Mesendoderm (in vitro differentiated cells): ENCODE data around the gene PRR5L.

ENCODE experiments used
- DNase-seq: peaks from one replicate; pipeline ENCODE4 v3.0.0; 2013
- H2AK5ac ChIP-seq: 2 replicates; pipeline ENCODE4 v1.6.1; 2013; ENCODE audit warnings: low read length, inconsistent platforms
- H2BK120ac ChIP-seq: 2 replicates; pipeline ENCODE4 v1.6.1; 2013; ENCODE audit warnings: low read depth, mild to moderate bottlenecking, low read length, moderate library complexity, mixed read lengths
- H2BK15ac ChIP-seq: replicated peaks from 2 replicates; pipeline ENCODE4 v1.6.1; 2013; ENCODE audit warnings: low read depth, mild to moderate bottlenecking, moderate library complexity
- H2BK5ac ChIP-seq: 2 replicates; pipeline ENCODE4 v1.6.1; 2013; ENCODE audit warnings: low read length, inconsistent platforms
- H3K18ac ChIP-seq: 2 replicates; pipeline ENCODE4 v1.6.1; 2013; ENCODE audit warnings: mild to moderate bottlenecking, low read length, mixed read lengths
- H3K23ac ChIP-seq: one replicate; pipeline ENCODE4 v1.6.1; 2013; ENCODE audit warnings: low read length
- H3K27ac ChIP-seq: 2 replicates; pipeline ENCODE4 v1.5.1; 2013; ENCODE audit warnings: low read depth, mild to moderate bottlenecking, inconsistent platforms, low read length, moderate library complexity
- H3K27me3 ChIP-seq: 2 replicates; pipeline ENCODE4 v1.6.1; 2013; ENCODE audit warnings: low read length, control low read depth, mild to moderate bottlenecking, inconsistent platforms; ENCODE audit not compliant: insufficient read depth, poor library complexity
- H3K36me3 ChIP-seq: 2 replicates; pipeline ENCODE4 v1.6.1; 2013; ENCODE audit warnings: low read length, inconsistent platforms; ENCODE audit not compliant: control insufficient read depth, insufficient read depth
- H3K4ac ChIP-seq: one replicate; pipeline ENCODE4 v1.6.1; 2013; ENCODE audit warnings: low read depth, mild to moderate bottlenecking, low read length, moderate library complexity
- H3K4me1 ChIP-seq: 2 replicates; pipeline ENCODE4 v1.6.1; 2013; ENCODE audit warnings: low read depth, low read length, inconsistent platforms; ENCODE audit not compliant: control insufficient read depth
- H3K4me2 ChIP-seq: 2 replicates; pipeline ENCODE4 v1.6.1; 2013; ENCODE audit warnings: low read length
- H3K4me3 ChIP-seq: 2 replicates; pipeline ENCODE4 v1.5.1; 2013; ENCODE audit warnings: mild to moderate bottlenecking, low read length
- H3K56ac ChIP-seq: one replicate; pipeline ENCODE4 v1.6.1; 2013; ENCODE audit warnings: low read length
- H3K79me1 ChIP-seq: 2 replicates; pipeline ENCODE4 v1.6.1; 2013; ENCODE audit warnings: low read length, inconsistent platforms
- H3K79me2 ChIP-seq: 2 replicates; pipeline ENCODE4 v1.6.1; 2013; ENCODE audit warnings: mild to moderate bottlenecking, low read length; ENCODE audit not compliant: control insufficient read depth, insufficient read depth
- H3K9ac ChIP-seq: 2 replicates; pipeline ENCODE4 v1.6.1; 2013; ENCODE audit warnings: low read length, inconsistent platforms
- H4K5ac ChIP-seq: one replicate; pipeline ENCODE4 v1.6.1; 2013; ENCODE audit warnings: low read length
- H4K8ac ChIP-seq: one replicate; pipeline ENCODE4 v1.6.1; 2013; ENCODE audit warnings: low read depth, mild to moderate bottlenecking, control low read depth, low read length, moderate library complexity
- WGBS: extraction: QIAGEN DNeasy Blood & Tissue Kit; methylation state at CpG from one replicate; pipeline ENCODE4 v1.1.7; 2013; ENCODE audit warnings: low lambda C conversion rate, missing lambda C conversion rate; ENCODE audit not compliant: insufficient coverage; ENCODE audit errors: extremely low coverage; 5-methylcytosine and 5-hydroxymethylcytosine counted together

PRR5L gene

DNA sequence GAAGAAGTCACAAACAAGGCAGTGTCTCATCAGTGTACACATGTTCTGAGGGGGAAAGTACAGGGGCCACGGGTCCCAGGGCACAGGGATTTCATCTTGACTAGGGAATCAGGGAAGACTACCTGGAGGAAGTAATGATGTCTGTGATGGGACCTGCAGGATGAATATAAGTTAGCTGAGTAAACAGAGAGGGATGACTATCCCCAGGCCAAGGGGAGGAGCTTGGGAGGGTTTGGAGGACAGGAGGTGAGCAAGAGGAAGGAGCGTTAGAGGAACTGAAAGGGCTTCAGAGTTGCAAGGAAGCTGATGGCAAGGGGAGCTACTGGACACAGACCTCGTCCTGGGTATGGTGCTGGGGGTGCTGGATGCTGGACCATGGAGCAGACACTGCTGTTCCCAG lies 157.6 kb downstream of the PRR5L start:
- Histone ChIP-seq H3K23ac (no peak overlapping the region), H3K56ac (no peak overlapping the region), H2BK5ac (no peak overlapping the region), H4K5ac (no peak overlapping the region), H2BK15ac (no peak overlapping the region), H3K18ac (no peak overlapping the region), H3K27ac (no peak overlapping the region), H3K4ac (no peak overlapping the region), H3K4me1 (no peaks in the 10 kb centered on the region), H3K4me2 (no peak overlapping the region), H3K36me3 (no peaks in the 10 kb centered on the region), H4K8ac (no peak overlapping the region), H2BK120ac (no peak overlapping the region), H3K79me2 (no peaks in the 10 kb centered on the region), H2AK5ac (no peak overlapping the region), H3K79me1 (no peaks in the 10 kb centered on the region), H3K9ac (no peak overlapping the region), H3K4me3 (no peak overlapping the region), H3K27me3 (no peaks in the 10 kb centered on the region)
- DNase-seq, result no peak
- WGBS, result no CpG with 5 or more reads among the region's 3 CpGs

DNA sequence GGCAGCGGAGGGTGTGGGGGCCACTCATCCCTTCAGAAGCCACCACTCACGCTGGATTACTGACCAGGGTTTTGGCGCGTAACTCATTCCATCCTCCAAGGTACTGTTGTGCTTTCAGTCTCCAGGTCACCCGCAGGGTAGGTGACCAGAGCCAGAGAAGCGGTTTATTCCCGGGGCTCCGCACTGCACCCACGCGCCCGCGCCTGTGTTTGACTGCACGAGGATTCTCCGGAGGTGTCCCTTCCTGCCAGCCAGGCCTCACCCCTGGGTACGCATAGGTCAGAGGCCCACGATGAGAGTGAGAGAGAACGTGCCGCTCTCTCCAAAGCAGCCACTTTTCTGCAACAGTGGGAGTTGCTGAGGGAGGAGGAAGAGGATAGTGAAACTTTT lies 158.5 kb downstream of the PRR5L start:
- Histone ChIP-seq H3K79me1 (no peaks in the 10 kb centered on the region), H2BK120ac (no peak overlapping the region), H2BK15ac (no peak overlapping the region), H3K36me3 (no peaks in the 10 kb centered on the region), H3K4me1 (no peaks in the 10 kb centered on the region), H3K27me3 (no peaks in the 10 kb centered on the region), H3K23ac (no peak overlapping the region), H4K8ac (no peak overlapping the region), H3K27ac (no peak overlapping the region), H3K4ac (no peak overlapping the region), H4K5ac (no peak overlapping the region), H3K4me2 (no peak overlapping the region), H3K9ac (no peak overlapping the region), H3K18ac (no peak overlapping the region), H3K4me3 (no peak overlapping the region), H2AK5ac (no peak overlapping the region), H2BK5ac (no peak overlapping the region), H3K79me2 (no peaks in the 10 kb centered on the region), H3K56ac (peak overlapping the region; percentile 53)
- WGBS, result no CpG with 5 or more reads among the region's 18 CpGs
- no peak for DNase-seq

DNA sequence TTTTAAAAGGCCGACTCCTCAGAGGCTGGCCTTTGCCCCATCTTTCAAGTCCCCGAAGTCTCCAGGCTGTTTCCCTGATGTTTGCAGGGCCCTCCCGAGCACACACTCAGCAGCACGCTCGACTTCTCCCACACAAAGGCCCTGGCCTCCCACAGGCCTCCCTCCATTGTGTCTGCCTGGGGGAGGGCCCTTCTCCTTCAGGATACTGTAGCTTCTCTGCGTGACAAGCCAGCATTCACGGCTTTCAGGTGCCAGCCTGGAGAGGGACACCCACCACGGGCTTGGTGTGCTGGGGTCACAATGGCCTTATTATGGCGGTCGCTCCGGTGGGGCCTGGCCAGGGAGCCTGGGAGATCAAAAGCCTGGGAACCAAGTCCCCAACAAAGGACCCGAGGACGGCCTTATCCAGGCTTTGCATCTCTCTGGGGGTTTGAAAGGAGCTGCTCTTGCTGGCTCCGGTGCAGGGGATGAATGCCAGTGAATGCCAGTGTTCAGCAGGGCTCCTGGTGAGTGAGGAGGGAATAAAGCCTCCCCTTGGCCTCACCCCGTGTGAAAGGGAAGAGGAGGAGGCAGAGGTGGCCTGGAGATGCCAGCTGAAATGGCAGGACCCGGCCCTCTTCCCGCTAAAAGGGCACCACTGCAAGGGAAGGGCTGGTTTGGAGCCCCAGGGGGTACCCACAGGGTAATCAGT lies 159.0 kb downstream of the PRR5L start:
- H4K5ac ChIP-seq, result no peak overlapping the region
- peak overlapping the region; percentile 53 for H3K56ac ChIP-seq
- no peak overlapping the region for H3K9ac ChIP-seq
- no peaks in the 10 kb centered on the region for H3K79me2 ChIP-seq
- no CpG with 5 or more reads among the region's 17 CpGs for WGBS
- no peak overlapping the region for H3K4me2 ChIP-seq
- H2BK5ac ChIP-seq, result no peak overlapping the region
- H2AK5ac ChIP-seq, result no peak overlapping the region
- peak overlapping the region; percentile 9 for H3K27ac ChIP-seq
- no peaks in the 10 kb centered on the region for H3K4me1 ChIP-seq
- H3K4ac ChIP-seq, result no peak overlapping the region
- no peaks in the 10 kb centered on the region for H3K27me3 ChIP-seq
- no peak overlapping the region for H3K4me3 ChIP-seq
- DNase-seq, result no peak
- no peak overlapping the region for H2BK15ac ChIP-seq
- H4K8ac ChIP-seq, result no peak overlapping the region
- peak overlapping the region; percentile 8 for H3K18ac ChIP-seq
- no peak overlapping the region for H3K23ac ChIP-seq
- H2BK120ac ChIP-seq, result no peak overlapping the region
- H3K36me3 ChIP-seq, result no peaks in the 10 kb centered on the region
- no peaks in the 10 kb centered on the region for H3K79me1 ChIP-seq

GRCh38 chr11:36455658-36456111 lies 159.6 kb downstream of the PRR5L start:
- Histone ChIP-seq H3K79me2 (no peaks in the 10 kb centered on the region), H2BK120ac (no peak overlapping the region), H3K4ac (no peak overlapping the region), H2BK15ac (no peak overlapping the region), H3K56ac (no peak overlapping the region), H3K4me2 (no peak overlapping the region), H4K5ac (no peak overlapping the region), H3K4me1 (no peaks in the 10 kb centered on the region), H3K23ac (no peak overlapping the region), H2BK5ac (no peak overlapping the region), H3K79me1 (no peaks in the 10 kb centered on the region), H3K27ac (peak overlapping the region; percentile 9), H3K36me3 (no peaks in the 10 kb centered on the region), H4K8ac (no peak overlapping the region), H2AK5ac (no peak overlapping the region), H3K9ac (no peak overlapping the region), H3K27me3 (no peaks in the 10 kb centered on the region), H3K4me3 (no peak overlapping the region), H3K18ac (peak overlapping the region; percentile 8)
- peak; percentile 62 for DNase-seq
- WGBS, result no CpG with 5 or more reads among the region's 11 CpGs

- no peak overlapping the region for H4K5ac ChIP-seq
- no peak overlapping the region for H3K18ac ChIP-seq
- H4K8ac ChIP-seq, result no peak overlapping the region
- H2BK15ac ChIP-seq, result no peak overlapping the region
- H3K9ac ChIP-seq, result no peak overlapping the region
- no peak overlapping the region for H3K27ac ChIP-seq
- no peak overlapping the region for H2BK120ac ChIP-seq
- WGBS, result no CpG with 5 or more reads among the region's 6 CpGs
- no peak overlapping the region for H2BK5ac ChIP-seq
- H3K79me1 ChIP-seq, result no peaks in the 10 kb centered on the region
- H3K4me2 ChIP-seq, result no peak overlapping the region
- no peak for DNase-seq
- no peak overlapping the region for H2AK5ac ChIP-seq
- no peaks in the 10 kb centered on the region for H3K4me1 ChIP-seq
- H3K4ac ChIP-seq, result no peak overlapping the region
- no peaks in the 10 kb centered on the region for H3K27me3 ChIP-seq
- H3K56ac ChIP-seq, result no peak overlapping the region
- H3K23ac ChIP-seq, result no peak overlapping the region
- H3K4me3 ChIP-seq, result no peak overlapping the region
- no peaks in the 10 kb centered on the region for H3K36me3 ChIP-seq
- H3K79me2 ChIP-seq, result no peaks in the 10 kb centered on the region
Measured at GRCh38 chr11:36456156-36456555, 160.1 kb downstream of the PRR5L start.
